Measurements from ENCODE around the gene DNPH1. TPM values are rescaled to one million over a fixed set of nuclear protein-coding genes. Genes with fewer than 3 reads are reported as not detected.

The DNPH1 gene
- total RNA-seq, 1 experiment from 2014 or later: 43.5 TPM

GRCh38 chr6:43256670-43257366 lies 27.5 kb upstream of the DNPH1 start:
- Histone ChIP-seq H3K36me3 (ENCODE audit: low read depth) (no peaks in the 10 kb centered on the region), H4K20me1 (ENCODE audit: insufficient read depth) (no peaks in the 10 kb centered on the region), H3F3A (ENCODE audit: insufficient read depth, low read depth) (no peaks in the 10 kb centered on the region), H3K9me2 (ENCODE audit: insufficient read depth) (no peaks in the 10 kb centered on the region), H3K27ac (no peak overlapping the region), H3K9me3 (ENCODE audit: insufficient read depth, low read depth) (no peaks in the 10 kb centered on the region), H3K27me3 (ENCODE audit: insufficient read depth, low read depth) (peaks cover 4% of the 10 kb centered on the region; the same call in 1 of the 2 replicates), H3K4me2 (no peak overlapping the region), H3K4me3 (no peak overlapping the region), H3K4me1 (replicated peaks; ENCODE audit: insufficient read depth) (no peaks in the 10 kb centered on the region), H3K79me2 (ENCODE audit: low read depth) (no peaks in the 10 kb centered on the region), H2AFZ (no peak overlapping the region)
- DNase-seq: no peak
- TF ChIP-seq CTCF (conservative IDR thresholded peaks at IDR 0.05) (no peak), EZH2 (IDR thresholded peaks at IDR 0.05; ENCODE audit: low read depth) (no peak)
- CTCF ChIA-PET: no interaction called here
- intact Hi-C loops (cut with micrococcal nuclease; ENCODE audit: unreplicated experiment): no loop called here
- BruUV-seq (replicated peaks): no TSS peak
- POLR2A ChIA-PET (ENCODE audit: unreplicated experiment): no interaction called here

GRCh38 chr6:43255408-43256054 lies 26.2 kb upstream of the DNPH1 start:
- H3K27me3 ChIP-seq (ENCODE audit: insufficient read depth, low read depth): peaks cover 8% of the 10 kb centered on the region; the same call in 1 of the 2 replicates
- no peaks in the 10 kb centered on the region for H3K4me1 ChIP-seq (replicated peaks; ENCODE audit: insufficient read depth)
- no peak for DNase-seq
- H3F3A ChIP-seq (ENCODE audit: insufficient read depth, low read depth): no peaks in the 10 kb centered on the region; the same call in 1 of the 2 replicates
- H3K27ac ChIP-seq: no peak overlapping the region
- BruUV-seq (replicated peaks): no TSS peak
- no peak overlapping the region for H2AFZ ChIP-seq
- H4K20me1 ChIP-seq (ENCODE audit: insufficient read depth): no peaks in the 10 kb centered on the region
- no peak for TF ChIP-seq CTCF (conservative IDR thresholded peaks at IDR 0.05)
- no peak for TF ChIP-seq EZH2 (IDR thresholded peaks at IDR 0.05; ENCODE audit: low read depth)
- ChIA-PET POLR2A (ENCODE audit: unreplicated experiment) (no interaction called here), CTCF (no interaction called here)
- H3K9me3 ChIP-seq (ENCODE audit: insufficient read depth, low read depth): no peaks in the 10 kb centered on the region
- H3K4me3 ChIP-seq: no peak overlapping the region
- no peak overlapping the region for H3K4me2 ChIP-seq
- no peaks in the 10 kb centered on the region for H3K79me2 ChIP-seq (ENCODE audit: low read depth)
- intact Hi-C loops (cut with micrococcal nuclease; ENCODE audit: unreplicated experiment): no loop called here
- H3K9me2 ChIP-seq (ENCODE audit: insufficient read depth): no peaks in the 10 kb centered on the region
- H3K36me3 ChIP-seq (ENCODE audit: low read depth): no peaks in the 10 kb centered on the region

DNA sequence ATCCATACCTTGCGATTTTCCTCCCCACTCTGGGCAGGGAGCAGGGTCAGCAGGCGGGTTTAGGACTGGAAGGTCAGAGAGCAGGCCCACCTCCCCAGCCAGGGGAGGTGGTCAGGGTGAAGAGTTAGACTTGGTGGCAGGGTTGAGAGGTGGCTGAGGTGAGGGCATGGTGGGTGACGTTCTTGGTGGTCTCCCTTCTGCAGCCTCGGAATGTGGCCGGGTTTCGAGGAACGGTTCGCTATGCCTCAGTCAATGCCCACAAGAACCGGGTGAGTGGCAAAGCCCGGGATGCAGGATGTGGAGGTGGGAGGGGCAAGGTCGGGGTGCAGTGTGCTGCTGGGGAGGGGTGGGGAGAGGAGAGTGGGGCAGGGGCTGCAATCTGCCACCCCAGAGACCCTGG lies 25.6 kb upstream of the DNPH1 start:
- no peaks in the 10 kb centered on the region for H3K36me3 ChIP-seq (ENCODE audit: low read depth)
- intact Hi-C loops (cut with micrococcal nuclease; ENCODE audit: unreplicated experiment): no loop called here
- TF ChIP-seq EZH2 (IDR thresholded peaks at IDR 0.05; ENCODE audit: low read depth) (no peak), CTCF (conservative IDR thresholded peaks at IDR 0.05) (no peak)
- no peak overlapping the region for H2AFZ ChIP-seq
- H3F3A ChIP-seq (ENCODE audit: insufficient read depth, low read depth): no peaks in the 10 kb centered on the region; the same call in 1 of the 2 replicates
- DNase-seq: no peak
- ChIA-PET POLR2A (ENCODE audit: unreplicated experiment) (no interaction called here), CTCF (no interaction called here)
- peaks cover 8% of the 10 kb centered on the region; the same call in 1 of the 2 replicates for H3K27me3 ChIP-seq (ENCODE audit: insufficient read depth, low read depth)
- H3K4me1 ChIP-seq (replicated peaks; ENCODE audit: insufficient read depth): no peaks in the 10 kb centered on the region
- no peak overlapping the region for H3K27ac ChIP-seq
- H3K9me2 ChIP-seq (ENCODE audit: insufficient read depth): no peaks in the 10 kb centered on the region
- no peaks in the 10 kb centered on the region for H3K79me2 ChIP-seq (ENCODE audit: low read depth)
- no peaks in the 10 kb centered on the region for H3K9me3 ChIP-seq (ENCODE audit: insufficient read depth, low read depth)
- no TSS peak for BruUV-seq (replicated peaks)
- no peak overlapping the region for H3K4me2 ChIP-seq
- no peaks in the 10 kb centered on the region for H4K20me1 ChIP-seq (ENCODE audit: insufficient read depth)
- H3K4me3 ChIP-seq: no peak overlapping the region

All from PC-9 (cell line).